ENCODE results near the gene CACNA1D. TPM values are rescaled to one million over a fixed set of nuclear protein-coding genes. Genes with fewer than 3 reads are reported as not detected.

Gene CACNA1D
- total RNA-seq, 1 experiment from 2014 or later: 1.1 TPM

DNA sequence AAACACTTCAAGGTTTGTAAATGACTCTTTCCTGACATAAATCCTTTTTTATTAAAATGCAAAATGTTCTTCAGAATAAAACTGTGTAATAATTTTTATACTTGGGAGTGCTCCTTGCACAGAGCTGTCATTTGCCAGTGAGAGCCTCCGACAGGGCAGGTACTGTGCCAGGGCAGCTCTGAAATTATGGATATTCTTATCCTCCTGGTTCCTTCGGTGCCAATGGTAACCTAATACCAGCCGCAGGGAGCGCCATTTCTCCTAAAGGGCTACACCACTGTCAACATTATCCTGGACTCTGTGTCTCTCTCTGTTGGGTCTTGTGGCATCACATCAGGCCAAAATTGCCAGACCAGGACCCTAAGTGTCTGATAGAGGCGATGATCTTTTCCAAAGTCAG is 318.8 kb downstream of the CACNA1D start:
- Histone ChIP-seq H4K20me1 (ENCODE audit: insufficient read depth) (no peaks in the 10 kb centered on the region), H3K9me3 (ENCODE audit: control insufficient read depth in 1 of 2, insufficient read depth in 1 of 2, low read depth in 1 of 2, low read length in 2 of 2) (no peaks in the 10 kb centered on the region), H3K36me3 (ENCODE audit: control insufficient read depth in 1 of 2, insufficient read depth in 2 of 2, low read length in 2 of 2) (no peaks in the 10 kb centered on the region), H3K27ac (ENCODE audit: low read depth, low read length) (no peak overlapping the region), H3K4me2 (ENCODE audit: low read length) (no peak overlapping the region), H3K27me3 (ENCODE audit: insufficient read depth, low read length) (no peaks in the 10 kb centered on the region), H2AFZ (ENCODE audit: low read depth, low read length, poor library complexity, severe bottlenecking) (no peak overlapping the region), H3K9ac (ENCODE audit: low read length) (no peak overlapping the region), H3K79me2 (ENCODE audit: insufficient read depth, low read length) (no peaks in the 10 kb centered on the region), H3K9me2 (ENCODE audit: insufficient read depth) (no peaks in the 10 kb centered on the region), H3K4me3 (replicated peaks in 1 of 2; ENCODE audit: low read depth in 1 of 2, low read length in 2 of 2) (no peak overlapping the region), H3K4me1 (ENCODE audit: control insufficient read depth in 1 of 2, insufficient read depth in 2 of 2, low read length in 2 of 2) (no peaks in the 10 kb centered on the region)
- ChIA-PET CTCF (no interaction called here), RAD21 (ENCODE audit: low non-redundant PET in 1 of 2, low total read pairs in 2 of 2, uncharacterized antibody in 2 of 2, unreplicated experiment in 2 of 2) (no interaction called here), POLR2A (no interaction called here)
- ATAC-seq (peak; percentile 36; the same call in 1 of the 2 replicates), DNase-seq (ENCODE audit: low read depth, low spot score) (no peak)
- intact Hi-C loops (cut with micrococcal nuclease): no loop called here
- TF ChIP-seq REST (IDR thresholded peaks at IDR 0.05; ENCODE audit: low read depth): no peak
- TF ChIP-seq EZH2phosphoT487 (IDR thresholded peaks at IDR 0.05; ENCODE audit: borderline replicate concordance): no peak
- no TSS peak for BruUV-seq (replicated peaks)

DNA sequence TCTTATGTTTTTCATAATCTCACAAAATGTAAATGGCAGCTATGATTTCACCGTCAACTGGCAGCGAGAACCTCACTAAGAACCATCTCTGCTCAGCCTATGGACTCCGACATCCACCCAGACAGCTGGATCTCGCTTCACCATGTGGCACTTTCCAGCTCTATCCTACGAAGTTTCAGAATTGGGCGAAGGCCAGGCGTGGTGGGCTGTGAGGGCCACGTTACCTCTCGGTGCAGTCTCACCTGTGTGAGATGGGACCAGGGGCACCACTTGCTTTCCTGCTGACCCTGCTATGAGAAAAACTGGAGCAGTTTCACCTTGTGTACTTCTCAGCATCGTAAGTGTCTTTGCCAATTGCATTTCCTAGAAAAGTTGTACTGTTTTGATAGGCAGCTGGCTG is 319.5 kb downstream of the CACNA1D start:
- no peak for DNase-seq (ENCODE audit: low read depth, low spot score)
- Histone ChIP-seq H3K27me3 (ENCODE audit: insufficient read depth, low read length) (no peaks in the 10 kb centered on the region), H3K36me3 (ENCODE audit: control insufficient read depth in 1 of 2, insufficient read depth in 2 of 2, low read length in 2 of 2) (no peaks in the 10 kb centered on the region; a peak in 1 of 4 replicates), H3K27ac (ENCODE audit: low read depth, low read length) (no peak overlapping the region), H4K20me1 (ENCODE audit: insufficient read depth) (no peaks in the 10 kb centered on the region), H3K4me3 (replicated peaks in 1 of 2; ENCODE audit: low read depth in 1 of 2, low read length in 2 of 2) (no peak overlapping the region), H3K9ac (ENCODE audit: low read length) (no peak overlapping the region), H3K4me1 (ENCODE audit: control insufficient read depth in 1 of 2, insufficient read depth in 2 of 2, low read length in 2 of 2) (no peaks in the 10 kb centered on the region), H3K9me3 (ENCODE audit: control insufficient read depth in 1 of 2, insufficient read depth in 1 of 2, low read depth in 1 of 2, low read length in 2 of 2) (no peaks in the 10 kb centered on the region), H3K79me2 (ENCODE audit: insufficient read depth, low read length) (no peaks in the 10 kb centered on the region), H3K4me2 (ENCODE audit: low read length) (no peak overlapping the region), H2AFZ (ENCODE audit: low read depth, low read length, poor library complexity, severe bottlenecking) (no peak overlapping the region), H3K9me2 (ENCODE audit: insufficient read depth) (no peaks in the 10 kb centered on the region)
- ChIA-PET CTCF (no interaction called here), POLR2A (no interaction called here), RAD21 (ENCODE audit: low non-redundant PET in 1 of 2, low total read pairs in 2 of 2, uncharacterized antibody in 2 of 2, unreplicated experiment in 2 of 2) (no interaction called here)
- ATAC-seq: no peak
- BruUV-seq (replicated peaks): no TSS peak
- intact Hi-C loops (cut with micrococcal nuclease): no loop called here
- TF ChIP-seq MAX (IDR thresholded peaks at IDR 0.05) (no peak), EZH2phosphoT487 (IDR thresholded peaks at IDR 0.05; ENCODE audit: borderline replicate concordance) (no peak), SIN3A (IDR thresholded peaks at IDR 0.05; ENCODE audit: low read depth) (no peak), EZH2 (IDR thresholded peaks at IDR 0.05) (no peak)
- TF ChIP-seq, protein P1, sequence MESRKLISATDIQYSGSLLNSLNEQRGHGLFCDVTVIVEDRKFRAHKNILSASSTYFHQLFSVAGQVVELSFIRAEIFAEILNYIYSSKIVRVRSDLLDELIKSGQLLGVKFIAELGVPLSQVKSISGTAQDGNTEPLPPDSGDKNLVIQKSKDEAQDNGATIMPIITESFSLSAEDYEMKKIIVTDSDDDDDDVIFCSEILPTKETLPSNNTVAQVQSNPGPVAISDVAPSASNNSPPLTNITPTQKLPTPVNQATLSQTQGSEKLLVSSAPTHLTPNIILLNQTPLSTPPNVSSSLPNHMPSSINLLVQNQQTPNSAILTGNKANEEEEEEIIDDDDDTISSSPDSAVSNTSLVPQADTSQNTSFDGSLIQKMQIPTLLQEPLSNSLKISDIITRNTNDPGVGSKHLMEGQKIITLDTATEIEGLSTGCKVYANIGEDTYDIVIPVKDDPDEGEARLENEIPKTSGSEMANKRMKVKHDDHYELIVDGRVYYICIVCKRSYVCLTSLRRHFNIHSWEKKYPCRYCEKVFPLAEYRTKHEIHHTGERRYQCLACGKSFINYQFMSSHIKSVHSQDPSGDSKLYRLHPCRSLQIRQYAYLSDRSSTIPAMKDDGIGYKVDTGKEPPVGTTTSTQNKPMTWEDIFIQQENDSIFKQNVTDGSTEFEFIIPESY (IDR thresholded peaks at IDR 0.05; ENCODE audit: extremely low read depth, insufficient replicate concordance, low read length): no peak

Measured in HCT116 (cell line).